ENCODE data around the gene FBXO47. TPM values are rescaled to one million over a fixed set of nuclear protein-coding genes. Genes with fewer than 3 reads are reported as not detected.

FBXO47 gene
- polyA plus RNA-seq, 3 donors: not detected

DNA sequence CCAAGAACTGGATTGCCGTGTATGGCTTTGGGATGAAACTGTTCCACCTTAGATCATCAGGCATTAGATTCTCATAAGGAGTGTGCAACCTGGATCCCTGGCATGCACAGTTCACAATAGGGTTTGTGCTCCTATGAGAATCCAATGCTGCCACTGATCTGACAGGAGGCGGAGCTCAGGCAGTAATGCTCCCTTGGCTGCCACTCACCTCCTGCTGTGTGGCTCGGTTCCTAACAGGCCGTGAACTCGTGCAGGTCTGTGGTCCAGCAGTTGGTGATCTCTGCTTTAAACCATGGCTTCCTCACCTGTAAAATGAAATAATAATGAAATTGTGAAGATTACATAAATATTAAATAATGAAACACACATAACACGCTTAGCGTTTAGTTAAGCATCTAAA lies 45.5 kb upstream of the FBXO47 start:
- Mint-ChIP-seq H3K27ac (no peak overlapping the region), H3K4me1 (peaks cover 34% of the 10 kb centered on the region), H3K4me3 (no peak overlapping the region), H3K9me3 (peaks cover 0 to 7% (median 4%) of the 10 kb centered on the region in 7 donors), H3K36me3 (no peaks in the 10 kb centered on the region), H3K27me3 (ENCODE audit: low read depth in 3 of 3) (peaks cover 0 to 5% (median 3%) of the 10 kb centered on the region in 3 donors)
- no peak overlapping the region for H3K9ac ChIP-seq (ENCODE audit: insufficient read depth, low read length, poor library complexity, severe bottlenecking)
- H3K4me1 ChIP-seq (ENCODE audit: control insufficient read depth in 1 of 2, insufficient read depth in 2 of 2, low read length in 2 of 2): peaks cover 36 to 38% of the 10 kb centered on the region in 2 donors
- H4K20me1 ChIP-seq (ENCODE audit: insufficient read depth, low read length): no peaks in the 10 kb centered on the region
- TF ChIP-seq, protein P1, sequence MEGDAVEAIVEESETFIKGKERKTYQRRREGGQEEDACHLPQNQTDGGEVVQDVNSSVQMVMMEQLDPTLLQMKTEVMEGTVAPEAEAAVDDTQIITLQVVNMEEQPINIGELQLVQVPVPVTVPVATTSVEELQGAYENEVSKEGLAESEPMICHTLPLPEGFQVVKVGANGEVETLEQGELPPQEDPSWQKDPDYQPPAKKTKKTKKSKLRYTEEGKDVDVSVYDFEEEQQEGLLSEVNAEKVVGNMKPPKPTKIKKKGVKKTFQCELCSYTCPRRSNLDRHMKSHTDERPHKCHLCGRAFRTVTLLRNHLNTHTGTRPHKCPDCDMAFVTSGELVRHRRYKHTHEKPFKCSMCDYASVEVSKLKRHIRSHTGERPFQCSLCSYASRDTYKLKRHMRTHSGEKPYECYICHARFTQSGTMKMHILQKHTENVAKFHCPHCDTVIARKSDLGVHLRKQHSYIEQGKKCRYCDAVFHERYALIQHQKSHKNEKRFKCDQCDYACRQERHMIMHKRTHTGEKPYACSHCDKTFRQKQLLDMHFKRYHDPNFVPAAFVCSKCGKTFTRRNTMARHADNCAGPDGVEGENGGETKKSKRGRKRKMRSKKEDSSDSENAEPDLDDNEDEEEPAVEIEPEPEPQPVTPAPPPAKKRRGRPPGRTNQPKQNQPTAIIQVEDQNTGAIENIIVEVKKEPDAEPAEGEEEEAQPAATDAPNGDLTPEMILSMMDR (IDR thresholded peaks at IDR 0.05): no peak
- no peak overlapping the region for H3K27ac ChIP-seq (ENCODE audit: low read depth in 1 of 2, low read length in 2 of 2)
- no peak overlapping the region for H3K4me2 ChIP-seq (replicated peaks; ENCODE audit: extremely low read depth, low read length, poor library complexity, severe bottlenecking)
- peaks cover 0 to 6% of the 10 kb centered on the region in 2 donors for H3K9me3 ChIP-seq (replicated peaks in 1 of 2; ENCODE audit: control insufficient read depth in 1 of 2, insufficient read depth in 1 of 2, low read length in 2 of 2)
- DNase-seq: no peak
- no peaks in the 10 kb centered on the region for H3K79me2 ChIP-seq (ENCODE audit: insufficient read depth, low read length)
- H3K27me3 ChIP-seq (ENCODE audit: control insufficient read depth in 2 of 2, insufficient read depth in 2 of 2, low read length in 2 of 2): no peaks in the 10 kb centered on the region
- intact Hi-C loops (cut with micrococcal nuclease): no loop called here
- 94% methylated on average over 4 of the region's 7 CpGs for WGBS (ENCODE audit: insufficient coverage)
- no peak overlapping the region for H3K4me3 ChIP-seq (replicated peaks in 1 of 3; ENCODE audit: low read depth in 2 of 3, low read length in 3 of 3)
- H3K36me3 ChIP-seq (replicated peaks in 1 of 2; ENCODE audit: control insufficient read depth in 1 of 2, insufficient read depth in 2 of 2, low read length in 2 of 2): no peaks in the 10 kb centered on the region
- H2AFZ ChIP-seq (ENCODE audit: insufficient read depth, low read depth, low read length, poor library complexity, severe bottlenecking): no peak overlapping the region

DNA sequence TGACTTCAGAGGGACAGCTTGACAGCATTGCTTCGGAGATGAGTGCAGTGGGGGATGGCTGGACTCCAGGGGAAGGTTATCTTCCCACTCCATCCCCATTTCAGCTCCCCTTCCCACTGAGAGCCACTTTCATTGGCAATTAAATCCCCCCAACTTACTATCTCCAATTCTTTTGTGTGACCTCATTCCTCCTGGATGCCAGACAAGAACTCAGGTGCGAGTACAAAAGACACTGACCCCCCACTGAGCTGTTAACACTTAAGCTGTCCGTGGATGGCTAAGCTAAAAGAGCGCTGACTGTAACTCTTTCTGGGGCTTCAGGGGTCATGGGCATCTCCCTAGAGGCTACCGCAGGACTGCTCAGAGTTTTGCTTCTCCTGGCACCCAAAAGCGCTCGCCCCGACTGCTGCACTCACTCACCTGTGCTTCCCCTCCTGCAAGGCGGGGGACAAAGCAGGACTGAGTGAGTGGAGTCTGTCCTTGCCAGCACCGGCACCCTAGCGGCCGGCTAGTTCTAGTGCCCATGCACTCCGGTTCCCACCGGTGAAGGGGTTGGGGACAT lies 44.8 kb upstream of the FBXO47 start:
- Mint-ChIP-seq H3K4me3 (no peak overlapping the region), H3K27me3 (ENCODE audit: low read depth in 3 of 3) (peaks cover 2 to 5% (median 3%) of the 10 kb centered on the region in 3 donors), H3K27ac (no peak overlapping the region), H3K4me1 (peaks cover 28% of the 10 kb centered on the region), H3K36me3 (no peaks in the 10 kb centered on the region), H3K9me3 (peaks cover 0 to 7% (median 4%) of the 10 kb centered on the region in 7 donors)
- Histone ChIP-seq H3K4me3 (replicated peaks in 1 of 3; ENCODE audit: low read depth in 2 of 3, low read length in 3 of 3) (no peak overlapping the region), H4K20me1 (ENCODE audit: insufficient read depth, low read length) (no peaks in the 10 kb centered on the region), H3K4me1 (ENCODE audit: control insufficient read depth in 1 of 2, insufficient read depth in 2 of 2, low read length in 2 of 2) (peaks cover 28 to 30% of the 10 kb centered on the region in 2 donors), H3K9me3 (replicated peaks in 1 of 2; ENCODE audit: control insufficient read depth in 1 of 2, insufficient read depth in 1 of 2, low read length in 2 of 2) (peaks cover 0 to 6% of the 10 kb centered on the region in 2 donors), H3K4me2 (replicated peaks; ENCODE audit: extremely low read depth, low read length, poor library complexity, severe bottlenecking) (no peak overlapping the region), H2AFZ (ENCODE audit: insufficient read depth, low read depth, low read length, poor library complexity, severe bottlenecking) (no peak overlapping the region), H3K36me3 (replicated peaks in 1 of 2; ENCODE audit: control insufficient read depth in 1 of 2, insufficient read depth in 2 of 2, low read length in 2 of 2) (no peaks in the 10 kb centered on the region), H3K27ac (ENCODE audit: low read depth in 1 of 2, low read length in 2 of 2) (no peak overlapping the region), H3K27me3 (ENCODE audit: control insufficient read depth in 2 of 2, insufficient read depth in 2 of 2, low read length in 2 of 2) (no peaks in the 10 kb centered on the region), H3K9ac (ENCODE audit: insufficient read depth, low read length, poor library complexity, severe bottlenecking) (no peak overlapping the region), H3K79me2 (ENCODE audit: insufficient read depth, low read length) (no peaks in the 10 kb centered on the region)
- WGBS (ENCODE audit: insufficient coverage): 97% methylated on average over 7 of the region's 14 CpGs
- DNase-seq: no peak
- intact Hi-C loops (cut with micrococcal nuclease): no loop called here
- TF ChIP-seq, protein P1 (IDR thresholded peaks at IDR 0.05): no peak

Data from CD14-positive monocyte (primary cell).